K562 (cell line): ENCODE results near the gene C10orf71. TPM values are rescaled to one million over a fixed set of nuclear protein-coding genes. Genes with fewer than 3 reads are reported as not detected.
A peak's percentile ranks its signal among the peaks of the same experiment; 100 is the strongest.

Source experiments
- ARID3A ChIP-seq: IDR thresholded peaks from 2 replicates; pipeline ENCODE4 v1.6.1; 2012; ENCODE audit warnings: low read depth, low read length, improper control_type of control experiment, borderline replicate concordance
- ARNT ChIP-seq, 2 experiments: fragments of 450-650 bp; IDR thresholded peaks; 2 replicates each; pipeline ENCODE4 v1.6.1; 2016; ENCODE audit warnings: mild to moderate bottlenecking in 1 of 2
- ASH1L ChIP-seq: fragments of 450-650 bp; IDR thresholded peaks from 2 replicates; pipeline ENCODE4 v1.6.1; 2018; ENCODE audit warnings: borderline replicate concordance, mild to moderate bottlenecking, low read depth; ENCODE audit not compliant: partially characterized antibody
- COPS2 ChIP-seq: fragments of 450-650 bp; conservative IDR thresholded peaks from 2 replicates; pipeline ENCODE4 v1.6.1; 2016; ENCODE audit warnings: mild to moderate bottlenecking, moderate library complexity
- EWSR1 ChIP-seq: fragments of 450-650 bp; IDR thresholded peaks from 2 replicates; pipeline ENCODE4 v1.6.1; 2018; ENCODE audit warnings: borderline replicate concordance, mild to moderate bottlenecking, low read depth, moderate library complexity; ENCODE audit not compliant: partially characterized antibody
- GABPB1 ChIP-seq: sonication (generic); formaldehyde crosslinking; IDR thresholded peaks from 2 replicates; pipeline ENCODE4 v1.8.0; 2022; ENCODE audit warnings: mild to moderate bottlenecking, missing genetic modification reagents
- HES1 ChIP-seq: fragments of 450-650 bp; IDR thresholded peaks from 2 replicates; pipeline ENCODE4 v1.6.1; 2016; ENCODE audit warnings: low read depth, mild to moderate bottlenecking, moderate library complexity
- KAT7 ChIP-seq: sonication (generic); formaldehyde crosslinking; IDR thresholded peaks from 2 replicates; pipeline ENCODE4 v1.8.0; 2022; ENCODE audit warnings: missing genetic modification reagents, mild to moderate bottlenecking, borderline replicate concordance
- KDM1A ChIP-seq, 2 experiments: fragments of 450-650 bp; IDR thresholded peaks; 2 replicates each; pipeline ENCODE4 v1.6.1; 2016; ENCODE audit warnings: mild to moderate bottlenecking in 2 of 2
- KLF6 ChIP-seq: fragments of 250-450 bp; sonication (Bioruptor Pico); IDR thresholded peaks from 2 replicates; pipeline ENCODE4 v1.4.0; 2020; ENCODE audit warnings: mild to moderate bottlenecking, moderate library complexity, borderline replicate concordance
- NR2C1 ChIP-seq, 2 experiments: fragments of 450-650 bp; IDR thresholded peaks; 2 replicates each; pipeline ENCODE4 v1.6.1; 2017; ENCODE audit warnings: mild to moderate bottlenecking in 2 of 2, antibody characterized with exemption in 1 of 2, inconsistent platforms in 1 of 2, missing compliant biosample characterization in 1 of 2, missing genetic modification characterization in 1 of 2
- PTRF ChIP-seq: fragments of 450-650 bp; IDR thresholded peaks from 2 replicates; pipeline ENCODE4 v1.6.1; 2016; ENCODE audit warnings: mild to moderate bottlenecking, missing genetic modification characterization, missing compliant biosample characterization
- RBM39 ChIP-seq: fragments of 200-400 bp; formaldehyde crosslinking; optimal IDR thresholded peaks from 2 replicates; pipeline ENCODE3; 2018; ENCODE audit warnings: low read depth, low read length
- SMARCB1 ChIP-seq: IDR thresholded peaks from 2 replicates; pipeline ENCODE4 v1.6.1; 2011; ENCODE audit warnings: improper control_type of control experiment, low read depth; ENCODE audit not compliant: insufficient read length
- SMARCE1 ChIP-seq: fragments of 450-650 bp; IDR thresholded peaks from 2 replicates; pipeline ENCODE4 v1.7.1; 2016; ENCODE audit warnings: mild to moderate bottlenecking
- TAF7 ChIP-seq: fragments of 450-650 bp; IDR thresholded peaks from 2 replicates; pipeline ENCODE4 v1.6.1; 2016; ENCODE audit warnings: missing genetic modification characterization, missing compliant biosample characterization
- ZFP1 ChIP-seq: fragments of 450-650 bp; formaldehyde crosslinking; IDR thresholded peaks from 2 replicates; pipeline ENCODE4 v1.4.0; 2020; ENCODE audit warnings: mild to moderate bottlenecking, mixed read lengths
- ZKSCAN8 ChIP-seq: fragments of 200-800 bp; sonication (Bioruptor generic); IDR thresholded peaks from 2 replicates; pipeline ENCODE4 v1.6.1; 2016; ENCODE audit warnings: missing genetic modification characterization, missing compliant biosample characterization
- ZNF431 ChIP-seq: sonication (generic); formaldehyde crosslinking; IDR thresholded peaks from 2 replicates; pipeline ENCODE4 v1.8.0; 2022; ENCODE audit warnings: mild to moderate bottlenecking, missing genetic modification reagents
- polyA plus RNA-seq, 8 experiments: library from polyadenylated mRNA; depleted of rRNA in 4 of 8; stranded (reverse) in 5 of 8; unstranded in 3 of 8; fragments of >200 nt; fragmentation: Nextera tagmentation in 2 of 8; fragmentation: Illumina TruSeq in 1 of 8; extraction: Ambion mirVana in 2 of 8; extraction: Trizol in 1 of 8; gene quantifications; 2 replicates each; pipeline versions ENCODE4 v1.2.1 to v1.2.3, GENCODE V29; 2011 to 2014; ENCODE audit warnings: inconsistent platforms in 1 of 8, missing spikeins in 1 of 8
- total RNA-seq, 7 experiments: library from RNA; depleted of rRNA in 6 of 7; stranded (reverse); fragments of >200 nt in 6 of 7; fragmentation: Illumina TruSeq in 2 of 7; extraction: Trizol in 2 of 7; gene quantifications; 2 replicates each; pipeline versions ENCODE4 v1.2.1 to v1.2.3, GENCODE V29; 2011 to 2021; ENCODE audit warnings: low replicate concordance in 1 of 7

The C10orf71 gene
- total and polyA plus RNA-seq, 9 of the 15 experiments (the other 6 are each of a cell fraction or from before 2014, with no cell fraction given): 0.06 to 4.5 (median 1.3) TPM

- TF ChIP-seq TAF7: peak; percentile 78
- no peak for TF ChIP-seq RBM39
- TF ChIP-seq SMARCE1: no peak
- TF ChIP-seq NR2C1 (IDR thresholded peaks at IDR 0.05): no peak
- peak; percentile 80 for TF ChIP-seq NR2C1 (tag; IDR thresholded peaks at IDR 0.05)
- TF ChIP-seq PTRF: peak; percentile 85
- TF ChIP-seq ZNF431 (CRISPR knock-in tag): no peak
- no peak for TF ChIP-seq ARNT (IDR thresholded peaks at IDR 0.05)
- TF ChIP-seq KDM1A (IDR thresholded peaks at IDR 0.05): no peak
- no peak for TF ChIP-seq ZFP1
- TF ChIP-seq SMARCB1: no peak
- no peak for TF ChIP-seq ARID3A
- TF ChIP-seq ASH1L: no peak
- TF ChIP-seq EWSR1: no peak
- TF ChIP-seq KAT7 (CRISPR knock-in tag): no peak
- TF ChIP-seq COPS2: no peak
- no peak for TF ChIP-seq GABPB1
- no peak for TF ChIP-seq ZKSCAN8 (CRISPR knock-in tag)
- TF ChIP-seq KLF6 (CRISPR knock-in tag): peak; percentile 91; the same call in 1 of the 2 replicates
- no peak for TF ChIP-seq HES1
Observed at GRCh38 chr10:49257154-49257553, 41.8 kb upstream of the C10orf71 start (continued).
